K562 (cell line): ENCODE results near the gene PRRT1. TPM values are rescaled to one million over a fixed set of nuclear protein-coding genes. Genes with fewer than 3 reads are reported as not detected.

Experiments used
- BCL6 ChIP-seq: fragments of 250-450 bp; sonication (Bioruptor Pico); IDR thresholded peaks from 2 replicates; pipeline ENCODE4 v1.4.0; 2020
- BRD9 ChIP-seq: fragments of 450-650 bp; IDR thresholded peaks from 2 replicates; pipeline ENCODE4 v1.6.1; 2018; ENCODE audit warnings: low read depth; ENCODE audit not compliant: partially characterized antibody
- CHD1 ChIP-seq: fragments of 200-600 bp; sonication (generic); IDR thresholded peaks from one replicate; pipeline ENCODE4 v1.6.1; 2012; ENCODE audit warnings: mild to moderate bottlenecking, moderate library complexity, low read length, inconsistent platforms
- COPS2 ChIP-seq: fragments of 450-650 bp; conservative IDR thresholded peaks from 2 replicates; pipeline ENCODE4 v1.6.1; 2016; ENCODE audit warnings: mild to moderate bottlenecking, moderate library complexity
- E4F1 ChIP-seq: fragments of 250-450 bp; sonication (Bioruptor Pico); IDR thresholded peaks from 2 replicates; pipeline ENCODE4 v1.5.0; 2021; ENCODE audit warnings: mild to moderate bottlenecking, borderline replicate concordance
- EHMT2 ChIP-seq: fragments of 450-650 bp; IDR thresholded peaks from 2 replicates; pipeline ENCODE4 v1.6.1; 2018; ENCODE audit warnings: antibody characterized with exemption
- HMG20A ChIP-seq: fragments of 450-650 bp; formaldehyde crosslinking; conservative IDR thresholded peaks from 2 replicates; pipeline ENCODE4 v1.4.0; 2020; ENCODE audit warnings: mild to moderate bottlenecking, mixed read lengths
- HNRNPUL1 ChIP-seq: fragments of 200-400 bp; formaldehyde crosslinking; IDR thresholded peaks from 2 replicates; pipeline ENCODE4 v1.6.1; 2017; ENCODE audit warnings: low read length
- KDM1A ChIP-seq, 2 experiments: fragments of 450-650 bp; IDR thresholded peaks; 2 replicates each; pipeline ENCODE4 v1.6.1; 2016; ENCODE audit warnings: mild to moderate bottlenecking in 2 of 2
- MEF2A ChIP-seq: IDR thresholded peaks from 2 replicates; pipeline ENCODE4 v1.6.1; 2011; ENCODE audit warnings: low read depth, mild to moderate bottlenecking, low read length, moderate library complexity; ENCODE audit not compliant: control insufficient read depth
- NCOA4 ChIP-seq: fragments of 450-650 bp; IDR thresholded peaks from 2 replicates; pipeline ENCODE4 v1.6.1; 2018; ENCODE audit warnings: mild to moderate bottlenecking; ENCODE audit not compliant: partially characterized antibody
- NFIX ChIP-seq: fragments of 250-450 bp; sonication (Bioruptor Pico); IDR thresholded peaks from 2 replicates; pipeline ENCODE4 v1.4.0; 2020; ENCODE audit warnings: low read depth, mild to moderate bottlenecking, moderate library complexity
- NFXL1 ChIP-seq: fragments of 450-650 bp; formaldehyde crosslinking; IDR thresholded peaks from 2 replicates; pipeline ENCODE4 v1.4.0; 2021; ENCODE audit warnings: mild to moderate bottlenecking
- NR3C1 ChIP-seq: sonication (generic); formaldehyde crosslinking; IDR thresholded peaks from 2 replicates; pipeline ENCODE4 v1.8.1; 2022; ENCODE audit warnings: missing genetic modification reagents
- PHTF2 ChIP-seq: fragments of 250-450 bp; sonication (Bioruptor Pico); IDR thresholded peaks from 2 replicates; pipeline ENCODE4 v1.5.0; 2021; ENCODE audit warnings: mild to moderate bottlenecking
- RHOXF2B ChIP-seq: fragments of 250-450 bp; sonication (Bioruptor Pico); conservative IDR thresholded peaks from 2 replicates; pipeline ENCODE4 v1.5.1; 2021
- SIN3A ChIP-seq, 2 experiments: fragments of 150-350 bp in 1 of 2; IDR thresholded peaks; 2 replicates each; pipeline ENCODE4 v1.6.1; 2011 to 2016; ENCODE audit warnings: borderline replicate concordance in 2 of 2, low read depth in 2 of 2, low read length in 2 of 2, mild to moderate bottlenecking in 2 of 2, moderate library complexity in 2 of 2; ENCODE audit not compliant: control insufficient read depth in 1 of 2
- TAL1 ChIP-seq: fragments of 450-650 bp; IDR thresholded peaks from 2 replicates; pipeline ENCODE4 v1.6.1; 2016; ENCODE audit warnings: mild to moderate bottlenecking
- ZBTB34 ChIP-seq: fragments of 250-450 bp; sonication (Bioruptor Pico); IDR thresholded peaks from 2 replicates; pipeline ENCODE4 v1.8.0; 2021; ENCODE audit warnings: mild to moderate bottlenecking, moderate library complexity
- ZEB2 ChIP-seq: fragments of 450-650 bp; IDR thresholded peaks from 2 replicates; pipeline ENCODE4 v1.6.1; 2016
- ZFP1 ChIP-seq: fragments of 450-650 bp; formaldehyde crosslinking; IDR thresholded peaks from 2 replicates; pipeline ENCODE4 v1.4.0; 2020; ENCODE audit warnings: mild to moderate bottlenecking, mixed read lengths
- ZFP91 ChIP-seq: sonication (generic); formaldehyde crosslinking; IDR thresholded peaks from 2 replicates; pipeline ENCODE4 v1.8.0; 2022; ENCODE audit warnings: mild to moderate bottlenecking, missing genetic modification reagents
- ZNF3 ChIP-seq: fragments of 250-450 bp; sonication (Bioruptor Pico); IDR thresholded peaks from 2 replicates; pipeline ENCODE4 v1.5.0; 2021; ENCODE audit warnings: mild to moderate bottlenecking, moderate library complexity
- polyA plus RNA-seq, 8 experiments: library from polyadenylated mRNA; depleted of rRNA in 4 of 8; stranded (reverse) in 5 of 8; unstranded in 3 of 8; fragments of >200 nt; fragmentation: Nextera tagmentation in 2 of 8; fragmentation: Illumina TruSeq in 1 of 8; extraction: Ambion mirVana in 2 of 8; extraction: Trizol in 1 of 8; gene quantifications; 2 replicates each; pipeline versions ENCODE4 v1.2.1 to v1.2.3, GENCODE V29; 2011 to 2014; ENCODE audit warnings: inconsistent platforms in 1 of 8, missing spikeins in 1 of 8
- total RNA-seq, 7 experiments: library from RNA; depleted of rRNA in 6 of 7; stranded (reverse); fragments of >200 nt in 6 of 7; fragmentation: Illumina TruSeq in 2 of 7; extraction: Trizol in 2 of 7; gene quantifications; 2 replicates each; pipeline versions ENCODE4 v1.2.1 to v1.2.3, GENCODE V29; 2011 to 2021; ENCODE audit warnings: low replicate concordance in 1 of 7

Gene PRRT1
- total and polyA plus RNA-seq, 9 of the 15 experiments (the other 6 are each of a cell fraction or from before 2014, with no cell fraction given) = 0.14 to 3.5 (median 0.41) TPM

GRCh38 chr6:32194825-32195651 lies 43.3 kb upstream of the PRRT1 start (continued):
- TF ChIP-seq E4F1 (CRISPR knock-in tag) = no peak
- TF ChIP-seq NR3C1 (CRISPR knock-in tag) = no peak
- TF ChIP-seq ZBTB34 (CRISPR knock-in tag) = no peak
- TF ChIP-seq MEF2A = no peak
- no peak for TF ChIP-seq TAL1
- TF ChIP-seq ZFP91 (CRISPR knock-in tag) = no peak
- no peak for TF ChIP-seq NCOA4
- TF ChIP-seq ZEB2 = no peak
- TF ChIP-seq ZNF3 (CRISPR knock-in tag) = no peak
- TF ChIP-seq BRD9 = peak; percentile 94
- no peak for TF ChIP-seq BCL6 (CRISPR knock-in tag)
- TF ChIP-seq ZFP1 (CRISPR knock-in tag) = no peak
- TF ChIP-seq SIN3A (IDR thresholded peaks at IDR 0.05; ENCODE audit: borderline replicate concordance in 2 of 2, control insufficient read depth in 1 of 2, low read depth in 2 of 2, low read length in 2 of 2) = no peak
- no peak for TF ChIP-seq NFXL1
- no peak for TF ChIP-seq KDM1A (IDR thresholded peaks at IDR 0.05)
- TF ChIP-seq NFIX (CRISPR knock-in tag) = no peak
- 0 out of 2 replicates have a peak, but pooled peaks have one; percentile 43 for TF ChIP-seq RHOXF2B (CRISPR knock-in tag)
- no peak for TF ChIP-seq CHD1
- TF ChIP-seq COPS2 = no peak
- TF ChIP-seq PHTF2 (CRISPR knock-in tag) = peak; percentile 80
- no peak for TF ChIP-seq HMG20A
- TF ChIP-seq EHMT2 = no peak
- TF ChIP-seq HNRNPUL1 = peak; percentile 84; the same call in 1 of the 2 replicates
